RWPE2 (cell line): Measurements from ENCODE around the gene KCNK7.
"Not testable (repeated sequence)": the region's sequence is repeated elsewhere in the genome, so short reads cannot be mapped to it uniquely, and the experiment has no call there.

Experiments
- ATAC-seq: fragments of 200-7000 bp; cut with Tn5 transposase; 3 replicates; pipeline ENCODE4 v1.9.1; 2021; ENCODE audit warnings: low read depth
- DNase-seq: peaks from one replicate; pipeline ENCODE4 v3.0.0-alpha.2; 2020; ENCODE audit warnings: low spot score
- H3K27ac ChIP-seq: fragments of 450-650 bp; 2 replicates; pipeline ENCODE4 v1.5.1; 2017; ENCODE audit warnings: mild to moderate bottlenecking; ENCODE audit not compliant: poor library complexity, severe bottlenecking
- H3K27me3 ChIP-seq: fragments of 250-450 bp; sonication (Bioruptor Pico); 2 replicates; pipeline ENCODE4 v1.5.1; 2021; ENCODE audit warnings: mild to moderate bottlenecking, moderate library complexity; ENCODE audit not compliant: insufficient read depth, poor library complexity, severe bottlenecking
- H3K36me3 ChIP-seq: fragments of 250-450 bp; sonication (Bioruptor Pico); 2 replicates; pipeline ENCODE4 v1.5.1; 2020; ENCODE audit warnings: low read depth, mild to moderate bottlenecking, moderate library complexity
- H3K4me1 ChIP-seq: fragments of 250-450 bp; sonication (Bioruptor Pico); 2 replicates; pipeline ENCODE4 v1.5.1; 2021; ENCODE audit warnings: mild to moderate bottlenecking, moderate library complexity; ENCODE audit not compliant: insufficient read depth, poor library complexity, severe bottlenecking
- H3K4me3 ChIP-seq: fragments of 250-450 bp; sonication (Bioruptor Pico); 2 replicates; pipeline ENCODE4 v1.5.1; 2021; ENCODE audit warnings: mild to moderate bottlenecking, moderate library complexity; ENCODE audit not compliant: severe bottlenecking
- H3K9me3 ChIP-seq: fragments of 250-450 bp; sonication (Bioruptor Pico); 2 replicates; pipeline ENCODE4 v1.5.1; 2021; ENCODE audit warnings: mild to moderate bottlenecking, moderate library complexity; ENCODE audit not compliant: severe bottlenecking
- TF ChIP-seq, protein P1 (sequence below): fragments of 450-650 bp; IDR thresholded peaks from one replicate; pipeline ENCODE4 v1.5.1; 2017; ENCODE audit warnings: mild to moderate bottlenecking, moderate library complexity; ENCODE audit not compliant: poor library complexity, severe bottlenecking

KCNK7 gene

DNA sequence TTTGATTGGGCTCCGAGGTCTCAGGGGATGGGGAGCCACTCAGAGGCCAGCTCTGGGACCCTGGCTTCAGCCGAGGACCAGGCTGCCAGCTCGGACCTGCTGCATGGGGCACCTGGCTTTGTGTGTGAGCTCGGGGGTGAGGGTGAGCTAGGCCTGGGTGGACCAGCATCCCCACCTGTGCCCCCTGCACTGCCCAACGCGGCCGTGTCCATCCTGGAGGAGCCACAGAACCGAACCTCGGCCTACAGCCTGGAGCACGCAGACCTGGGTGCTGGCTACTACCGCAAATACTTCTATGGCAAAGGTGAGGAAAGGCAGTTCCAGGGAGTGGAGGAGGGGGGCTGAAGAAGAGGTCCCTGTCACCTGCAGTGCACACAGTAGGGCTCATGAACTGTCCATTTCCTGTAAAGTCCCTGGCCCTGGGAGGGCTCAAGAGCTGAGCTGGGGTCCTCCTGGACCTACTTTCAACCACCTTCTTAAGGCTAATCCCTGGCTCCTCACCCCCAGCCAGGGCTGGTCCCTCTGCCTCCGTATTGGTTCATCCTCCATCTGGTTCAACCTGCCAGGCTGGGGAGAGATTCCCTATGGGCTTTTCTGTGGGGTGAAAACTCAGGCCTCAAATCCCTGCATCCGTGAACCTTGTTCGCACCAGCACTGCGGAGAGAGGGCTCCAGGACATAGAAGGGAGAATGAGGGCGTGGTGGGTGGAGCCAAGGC lies 45.9 kb upstream of the KCNK7 start:
- Histone ChIP-seq H3K27me3 (no peaks in the 10 kb centered on the region), H3K36me3 (peaks cover 6% of the 10 kb centered on the region), H3K9me3 (no peaks in the 10 kb centered on the region), H3K27ac (no peak overlapping the region), H3K4me1 (no peaks in the 10 kb centered on the region), H3K4me3 (no peak overlapping the region)
- ATAC-seq (no peak), DNase-seq (no peak)
- TF ChIP-seq, protein P1, sequence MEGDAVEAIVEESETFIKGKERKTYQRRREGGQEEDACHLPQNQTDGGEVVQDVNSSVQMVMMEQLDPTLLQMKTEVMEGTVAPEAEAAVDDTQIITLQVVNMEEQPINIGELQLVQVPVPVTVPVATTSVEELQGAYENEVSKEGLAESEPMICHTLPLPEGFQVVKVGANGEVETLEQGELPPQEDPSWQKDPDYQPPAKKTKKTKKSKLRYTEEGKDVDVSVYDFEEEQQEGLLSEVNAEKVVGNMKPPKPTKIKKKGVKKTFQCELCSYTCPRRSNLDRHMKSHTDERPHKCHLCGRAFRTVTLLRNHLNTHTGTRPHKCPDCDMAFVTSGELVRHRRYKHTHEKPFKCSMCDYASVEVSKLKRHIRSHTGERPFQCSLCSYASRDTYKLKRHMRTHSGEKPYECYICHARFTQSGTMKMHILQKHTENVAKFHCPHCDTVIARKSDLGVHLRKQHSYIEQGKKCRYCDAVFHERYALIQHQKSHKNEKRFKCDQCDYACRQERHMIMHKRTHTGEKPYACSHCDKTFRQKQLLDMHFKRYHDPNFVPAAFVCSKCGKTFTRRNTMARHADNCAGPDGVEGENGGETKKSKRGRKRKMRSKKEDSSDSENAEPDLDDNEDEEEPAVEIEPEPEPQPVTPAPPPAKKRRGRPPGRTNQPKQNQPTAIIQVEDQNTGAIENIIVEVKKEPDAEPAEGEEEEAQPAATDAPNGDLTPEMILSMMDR: no peak

DNA sequence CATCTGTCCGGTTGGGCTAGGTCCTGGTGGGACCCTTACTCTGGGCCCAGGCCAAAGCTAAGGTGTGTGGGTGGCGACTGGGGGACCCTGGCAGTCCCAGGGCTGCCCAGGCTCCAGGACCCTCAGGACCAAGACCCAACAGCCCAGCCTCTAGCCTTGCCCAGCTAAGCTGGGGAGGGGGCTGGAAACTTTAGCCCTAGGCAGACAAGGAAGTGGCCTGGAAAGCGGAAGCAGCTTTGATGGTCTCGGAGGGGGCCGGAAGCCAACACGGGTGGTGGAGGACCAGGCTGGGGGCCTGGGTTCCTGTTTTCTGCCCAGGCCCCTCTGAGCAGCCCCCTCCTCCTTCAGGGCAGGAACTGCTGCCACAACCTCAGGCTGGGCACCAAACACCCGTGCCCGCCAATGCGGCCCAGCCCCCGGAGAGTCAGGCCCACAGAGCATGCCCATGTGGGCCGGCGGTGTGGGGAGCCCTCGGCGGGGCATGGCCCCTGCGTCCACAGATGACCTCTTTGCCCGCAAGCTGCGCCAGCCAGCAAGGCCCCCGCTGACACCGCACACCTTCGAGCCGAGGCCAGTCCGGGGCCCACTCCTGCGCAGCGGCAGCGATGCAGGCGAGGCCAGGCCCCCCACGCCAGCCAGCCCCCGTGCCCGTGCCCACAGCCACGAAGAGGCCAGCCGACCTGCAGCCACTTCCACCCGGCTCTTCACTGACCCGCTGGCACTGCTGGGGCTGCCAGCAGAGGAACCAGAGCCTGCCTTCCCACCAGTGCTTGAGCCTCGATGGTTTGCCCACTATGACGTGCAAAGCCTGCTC lies 45.1 kb upstream of the KCNK7 start:
- Histone ChIP-seq H3K4me1 (no peaks in the 10 kb centered on the region), H3K36me3 (peaks cover 14% of the 10 kb centered on the region), H3K27ac (no peak overlapping the region), H3K4me3 (no peak overlapping the region), H3K27me3 (no peaks in the 10 kb centered on the region), H3K9me3 (no peaks in the 10 kb centered on the region)
- ATAC-seq (no peak), DNase-seq (no peak)
- TF ChIP-seq, protein P1: no peak

DNA sequence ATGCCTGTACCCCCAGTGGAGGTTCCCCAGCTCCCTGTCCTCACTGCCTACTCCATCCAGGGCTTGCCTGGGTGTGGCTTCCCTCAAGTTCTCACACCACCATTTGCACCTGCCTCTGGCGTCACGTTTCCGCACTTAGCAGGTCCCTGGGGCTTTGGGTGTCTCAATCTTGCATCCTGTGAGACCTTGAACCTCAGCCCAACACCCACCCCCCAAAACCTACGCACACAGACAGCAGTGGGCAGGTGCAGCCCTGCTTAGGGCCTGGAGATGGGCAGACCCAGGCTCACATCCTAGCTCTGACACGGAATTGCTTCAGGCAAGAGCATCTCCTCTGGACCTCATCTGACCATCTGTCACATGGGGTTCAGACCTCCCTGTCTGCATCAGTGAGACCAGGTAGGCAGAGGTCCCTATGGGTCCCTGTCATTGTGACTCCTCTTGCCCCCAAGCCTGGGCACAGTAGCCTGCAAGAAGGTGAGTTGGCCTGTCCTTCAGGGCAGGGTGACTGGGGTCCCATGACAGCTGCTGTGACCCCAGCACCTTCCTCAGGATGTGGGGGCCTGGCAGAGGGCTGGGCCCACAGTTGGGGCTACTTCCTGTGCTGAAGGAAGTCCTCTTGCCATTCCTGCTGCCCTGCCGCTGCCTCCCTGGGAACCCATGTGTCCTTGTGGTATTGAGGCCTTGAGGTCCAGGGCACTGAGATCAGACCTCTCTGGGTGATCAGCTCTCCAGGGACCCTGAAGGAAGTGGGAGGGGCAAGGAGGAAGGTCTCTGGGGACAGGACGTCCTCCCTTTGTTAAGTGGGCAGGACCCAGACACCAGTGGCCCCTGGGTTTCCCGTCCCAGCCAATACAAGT lies 44.3 kb upstream of the KCNK7 start:
- Histone ChIP-seq H3K36me3 (peaks cover 19% of the 10 kb centered on the region), H3K4me1 (no peaks in the 10 kb centered on the region), H3K27me3 (no peaks in the 10 kb centered on the region), H3K4me3 (no peak overlapping the region), H3K9me3 (no peaks in the 10 kb centered on the region), H3K27ac (no peak overlapping the region)
- ATAC-seq: no peak
- TF ChIP-seq, protein P1: no peak
- DNase-seq: no peak

DNA sequence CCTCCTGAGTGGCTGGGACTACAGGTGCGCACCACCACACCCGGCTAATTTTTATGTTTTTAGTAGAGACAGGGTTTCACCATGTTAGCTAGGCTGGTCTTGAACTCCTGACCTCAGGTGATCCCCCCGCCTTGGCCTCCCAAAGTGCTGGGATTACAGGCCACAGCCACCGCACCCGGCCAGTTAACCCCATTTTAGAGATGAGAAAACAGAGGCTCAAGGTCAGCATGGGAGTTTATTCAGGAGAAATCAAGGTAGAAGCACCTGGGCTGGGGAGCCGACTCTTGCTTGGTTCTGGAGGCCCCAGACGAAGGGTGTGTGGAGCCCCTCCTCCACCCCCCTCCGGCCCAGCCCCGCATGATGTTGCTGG lies 43.6 kb upstream of the KCNK7 start:
- not testable (repeated sequence) for H3K9me3 ChIP-seq, DNase-seq, H3K27me3 ChIP-seq, H3K4me1 ChIP-seq, ATAC-seq, H3K4me3 ChIP-seq
- H3K27ac ChIP-seq: peak overlapping the region; percentile 70
- H3K36me3 ChIP-seq: peaks cover 26% of the 10 kb centered on the region

DNA sequence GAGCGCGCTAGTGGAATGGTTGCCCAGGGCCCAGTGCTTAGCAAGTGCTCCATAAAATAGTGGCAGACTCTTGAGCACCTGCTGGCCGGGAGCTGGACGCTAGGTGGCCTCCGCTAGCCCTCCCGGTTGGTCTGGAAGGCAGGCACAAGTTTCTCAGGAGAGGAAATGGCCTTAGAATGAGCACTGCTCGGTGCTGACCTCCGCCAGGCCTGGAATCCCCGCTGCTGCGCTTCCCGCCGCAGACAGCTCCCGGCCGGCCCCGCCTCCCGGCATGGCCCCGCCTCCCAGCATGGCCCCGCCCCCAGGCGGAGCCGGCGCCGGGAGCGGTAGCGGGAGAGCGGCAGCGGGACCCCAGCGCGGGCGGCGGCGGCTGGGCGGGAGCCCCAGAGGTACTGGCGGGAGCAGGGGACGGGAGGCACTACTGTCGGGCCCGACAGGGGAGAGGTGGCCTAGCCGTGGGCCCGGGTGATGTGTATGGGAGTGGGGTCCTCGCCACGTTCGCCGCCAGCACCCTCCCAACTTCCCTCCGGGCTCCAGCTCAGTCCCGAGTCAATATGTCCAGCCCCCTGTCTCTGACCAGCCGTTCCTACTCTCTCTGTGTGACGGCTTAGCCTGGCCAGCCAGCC lies 42.3 kb upstream of the KCNK7 start, which contains the start of gene SIPA1:
Gene SIPA1, plus strand, starts transcription at position 308 of the 626 bp plus-strand sequence. CDS start 2,821 bp downstream, outside the sequence.
- Histone ChIP-seq H3K9me3 (no peaks in the 10 kb centered on the region), H3K27me3 (no peaks in the 10 kb centered on the region), H3K36me3 (peaks cover 27% of the 10 kb centered on the region), H3K4me1 (no peaks in the 10 kb centered on the region), H3K27ac (peak within 1 kb of the TSS; percentile 70), H3K4me3 (peak within 1 kb of the TSS; percentile 56)
- ATAC-seq (peak; percentile 83), DNase-seq (no peak)
- TF ChIP-seq, protein P1: peak; percentile 43
